Measurements from ENCODE around the gene GATA1. TPM values are rescaled to one million over a fixed set of nuclear protein-coding genes. Genes with fewer than 3 reads are reported as not detected.
"Not testable (repeated sequence)": the region's sequence is repeated elsewhere in the genome, so short reads cannot be mapped to it uniquely, and the experiment has no call there.

Gene GATA1
- total and polyA plus RNA-seq, 10 of the 15 experiments (the other 5 are each of a cell fraction or from before 2014, with no cell fraction given) = 0.24 to 0.36 TPM; not detected in 8

DNA sequence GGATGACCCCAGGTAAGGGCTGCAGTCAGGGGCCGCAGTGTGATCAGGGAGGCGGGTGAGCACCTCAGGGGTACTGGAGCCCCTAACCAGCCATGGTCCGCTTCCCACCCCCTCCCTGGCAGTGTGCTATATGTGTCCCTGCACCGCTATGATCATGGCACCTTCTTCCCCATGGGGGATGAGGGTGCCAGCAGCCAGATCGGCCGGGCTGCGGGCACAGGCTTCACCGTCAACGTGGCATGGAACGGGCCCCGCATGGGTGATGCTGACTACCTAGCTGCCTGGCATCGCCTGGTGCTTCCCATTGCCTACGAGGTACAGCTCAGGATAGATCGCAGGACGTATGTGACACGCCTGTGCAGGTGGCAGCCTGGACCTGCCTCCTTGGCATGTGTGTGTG is 31.7 kb downstream of the GATA1 start:
- in situ Hi-C loops (cut with MboI) = no loop called here
- POLR2A ChIA-PET = no interaction called here
- CTCF ChIA-PET = no interaction called here

DNA sequence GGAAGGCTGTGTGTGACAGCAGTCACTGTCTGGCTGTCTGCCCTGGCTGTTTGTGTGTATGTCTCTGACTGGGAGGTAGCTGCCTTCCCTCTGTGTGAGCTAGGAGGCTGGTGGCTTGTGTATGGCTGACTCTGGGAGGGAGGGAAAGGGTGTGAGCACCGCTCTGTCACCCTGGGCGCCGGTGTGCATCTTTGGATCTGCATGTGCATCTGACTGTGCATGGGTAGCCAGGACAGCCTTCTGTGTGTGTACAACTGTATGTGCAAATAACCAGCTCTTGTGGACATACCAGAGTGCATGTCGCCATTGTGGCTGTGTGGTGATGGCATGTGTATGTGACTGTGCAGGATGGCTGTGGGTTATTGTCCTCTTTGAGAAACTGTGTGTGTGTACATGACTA is 32.5 kb downstream of the GATA1 start:
- no peak for ATAC-seq
- in situ Hi-C loops (cut with MboI) = no loop called here
- Histone ChIP-seq H3K27me3 (replicated peaks in 1 of 2; ENCODE audit: control insufficient read depth in 2 of 2, insufficient read depth in 2 of 2, low read length in 1 of 2) (no peaks in the 10 kb centered on the region), H3K79me2 (ENCODE audit: control insufficient read depth, insufficient read depth, low read length) (no peaks in the 10 kb centered on the region), H3K4me2 (ENCODE audit: control insufficient read depth, insufficient read depth) (no peak overlapping the region), H3K9me3 (replicated peaks; ENCODE audit: control insufficient read depth, insufficient read depth, low read length) (no peaks in the 10 kb centered on the region), H2AFZ (ENCODE audit: control insufficient read depth, low read depth, low read length) (no peak overlapping the region), H3K9ac (ENCODE audit: control insufficient read depth, insufficient read depth, low read length) (no peak overlapping the region), H3K27ac (ENCODE audit: control insufficient read depth, insufficient read depth) (no peak overlapping the region), H3K4me3 (no peak overlapping the region), H3K36me3 (ENCODE audit: control insufficient read depth in 2 of 2, insufficient read depth in 2 of 2, low read length in 1 of 2) (no peaks in the 10 kb centered on the region), H4K20me1 (ENCODE audit: control insufficient read depth, insufficient read depth) (no peaks in the 10 kb centered on the region), H3K4me1 (ENCODE audit: control insufficient read depth, insufficient read depth, low read length) (no peaks in the 10 kb centered on the region)
- intact Hi-C loops (cut with micrococcal nuclease; ENCODE audit: unreplicated experiment) = no loop called here
- WGBS (ENCODE audit: insufficient coverage, insufficient replicate concordance, low lambda C conversion rate, missing lambda C conversion rate) = 53% methylated on average over 4 of the region's 4 CpGs
- ChIA-PET SMC1A (ENCODE audit: uncharacterized antibody, unreplicated experiment) (no interaction called here), CTCF (no interaction called here), POLR2A (no interaction called here), RAD21 (ENCODE audit: unreplicated experiment) (no interaction called here)
- no TSS peak for BruUV-seq (replicated peaks)
- no peak for DNase-seq (ENCODE audit: low read depth, low spot score)
- no peak for TF ChIP-seq NR2C1 (IDR thresholded peaks at IDR 0.05)
- FAIRE-seq = no peak

More for the DNA sequence above, 31.7 kb downstream of the GATA1 start:
- no TSS peak for BruUV-seq (replicated peaks)
- ChIA-PET RAD21 (ENCODE audit: unreplicated experiment) (no interaction called here), SMC1A (ENCODE audit: uncharacterized antibody, unreplicated experiment) (no interaction called here)
- WGBS (ENCODE audit: insufficient coverage, insufficient replicate concordance, low lambda C conversion rate, missing lambda C conversion rate) = 74% methylated on average over 16 of the region's 16 CpGs
- Histone ChIP-seq H3K9ac (ENCODE audit: control insufficient read depth, insufficient read depth, low read length) (no peak overlapping the region), H3K79me2 (ENCODE audit: control insufficient read depth, insufficient read depth, low read length) (no peaks in the 10 kb centered on the region), H3K27ac (ENCODE audit: control insufficient read depth, insufficient read depth) (no peak overlapping the region), H4K20me1 (ENCODE audit: control insufficient read depth, insufficient read depth) (no peaks in the 10 kb centered on the region), H3K4me3 (no peak overlapping the region), H3K9me3 (replicated peaks; ENCODE audit: control insufficient read depth, insufficient read depth, low read length) (no peaks in the 10 kb centered on the region), H3K4me2 (ENCODE audit: control insufficient read depth, insufficient read depth) (no peak overlapping the region), H3K27me3 (replicated peaks in 1 of 2; ENCODE audit: control insufficient read depth in 2 of 2, insufficient read depth in 2 of 2, low read length in 1 of 2) (no peaks in the 10 kb centered on the region), H2AFZ (ENCODE audit: control insufficient read depth, low read depth, low read length) (no peak overlapping the region), H3K4me1 (ENCODE audit: control insufficient read depth, insufficient read depth, low read length) (no peaks in the 10 kb centered on the region), H3K36me3 (ENCODE audit: control insufficient read depth in 2 of 2, insufficient read depth in 2 of 2, low read length in 1 of 2) (no peaks in the 10 kb centered on the region)
- TF ChIP-seq IRF4 (IDR thresholded peaks at IDR 0.05; ENCODE audit: low read depth, low read length) (no peak), MTA3 (IDR thresholded peaks at IDR 0.05; ENCODE audit: borderline replicate concordance, low read length) (no peak), TARDBP (IDR thresholded peaks at IDR 0.05; ENCODE audit: borderline replicate concordance) (no peak), EP300 (IDR thresholded peaks at IDR 0.05; ENCODE audit: borderline replicate concordance in 1 of 2, control insufficient read depth in 1 of 2, low read depth in 2 of 2, low read length in 2 of 2) (no peak), MYB (IDR thresholded peaks at IDR 0.05; ENCODE audit: borderline replicate concordance, low read depth, low read length) (no peak)
- TF ChIP-seq, protein P1, sequence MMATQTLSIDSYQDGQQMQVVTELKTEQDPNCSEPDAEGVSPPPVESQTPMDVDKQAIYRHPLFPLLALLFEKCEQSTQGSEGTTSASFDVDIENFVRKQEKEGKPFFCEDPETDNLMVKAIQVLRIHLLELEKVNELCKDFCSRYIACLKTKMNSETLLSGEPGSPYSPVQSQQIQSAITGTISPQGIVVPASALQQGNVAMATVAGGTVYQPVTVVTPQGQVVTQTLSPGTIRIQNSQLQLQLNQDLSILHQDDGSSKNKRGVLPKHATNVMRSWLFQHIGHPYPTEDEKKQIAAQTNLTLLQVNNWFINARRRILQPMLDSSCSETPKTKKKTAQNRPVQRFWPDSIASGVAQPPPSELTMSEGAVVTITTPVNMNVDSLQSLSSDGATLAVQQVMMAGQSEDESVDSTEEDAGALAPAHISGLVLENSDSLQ (IDR thresholded peaks at IDR 0.05) = no peak
- no peak for ATAC-seq
- DNase-seq (ENCODE audit: low read depth, low spot score) = no peak
- intact Hi-C loops (cut with micrococcal nuclease; ENCODE audit: unreplicated experiment) = no loop called here
- FAIRE-seq = no peak

DNA sequence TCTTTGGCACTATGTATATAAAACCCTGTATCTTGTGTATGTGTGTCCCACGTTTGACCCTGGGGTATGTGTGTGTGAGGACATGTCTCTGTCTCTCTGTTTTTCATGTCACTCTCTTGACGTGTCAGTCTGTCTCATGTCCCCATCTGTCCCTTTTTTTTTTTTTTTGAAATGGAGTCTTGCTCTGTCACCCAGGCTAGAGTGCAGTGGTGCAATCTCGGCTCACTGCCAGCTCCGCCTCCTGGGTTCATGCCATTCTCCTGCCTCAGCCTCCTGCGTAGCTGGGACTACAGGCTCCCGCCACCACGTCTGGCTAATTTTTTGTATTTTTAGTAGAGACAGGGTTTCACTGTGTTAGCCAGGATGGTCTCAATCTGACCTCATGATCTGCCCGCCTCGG is 33.0 kb downstream of the GATA1 start:
- H3K27ac ChIP-seq (ENCODE audit: control insufficient read depth, insufficient read depth); BruUV-seq (replicated peaks); CTCF ChIA-PET; H3K9ac ChIP-seq (ENCODE audit: control insufficient read depth, insufficient read depth, low read length); H3K9me3 ChIP-seq (replicated peaks; ENCODE audit: control insufficient read depth, insufficient read depth, low read length); in situ Hi-C loops (cut with MboI); H3K79me2 ChIP-seq (ENCODE audit: control insufficient read depth, insufficient read depth, low read length); H3K4me1 ChIP-seq (ENCODE audit: control insufficient read depth, insufficient read depth, low read length); H3K4me2 ChIP-seq (ENCODE audit: control insufficient read depth, insufficient read depth); RAD21 ChIA-PET (ENCODE audit: unreplicated experiment); H4K20me1 ChIP-seq (ENCODE audit: control insufficient read depth, insufficient read depth); intact Hi-C loops (cut with micrococcal nuclease; ENCODE audit: unreplicated experiment); SMC1A ChIA-PET (ENCODE audit: uncharacterized antibody, unreplicated experiment); H2AFZ ChIP-seq (ENCODE audit: control insufficient read depth, low read depth, low read length); POLR2A ChIA-PET; FAIRE-seq; H3K27me3 ChIP-seq (replicated peaks in 1 of 2; ENCODE audit: control insufficient read depth in 2 of 2, insufficient read depth in 2 of 2, low read length in 1 of 2); H3K36me3 ChIP-seq (ENCODE audit: control insufficient read depth in 2 of 2, insufficient read depth in 2 of 2, low read length in 1 of 2); ATAC-seq; DNase-seq (ENCODE audit: low read depth, low spot score); H3K4me3 ChIP-seq: not testable (repeated sequence)
- WGBS (ENCODE audit: insufficient coverage, insufficient replicate concordance, low lambda C conversion rate, missing lambda C conversion rate) = 74% methylated on average over 9 of the region's 9 CpGs

Data from GM12878 (cell line).